Measurements from ENCODE around the gene SLC16A10. TPM values are rescaled to one million over a fixed set of nuclear protein-coding genes. Genes with fewer than 3 reads are reported as not detected.

SLC16A10 gene
- total RNA-seq, 1 donor from 2014 or later, result 5.6 TPM

GRCh38 chr6:111068109-111068865 lies 19.0 kb upstream of the SLC16A10 start:
- no peak for DNase-seq (ENCODE audit: low read depth, low spot score)
- Mint-ChIP-seq H3K36me3 (ENCODE audit: low read depth) (peaks cover 6% of the 10 kb centered on the region), H3K4me3 (no peak overlapping the region), H3K27ac (ENCODE audit: unreplicated experiment) (no peak overlapping the region), H3K27me3 (ENCODE audit: low read depth) (peaks cover 13% of the 10 kb centered on the region), H3K9me3 (peaks cover 8% of the 10 kb centered on the region), H3K4me1 (no peaks in the 10 kb centered on the region)
- TF ChIP-seq CTCF (conservative IDR thresholded peaks at IDR 0.05), result no peak

GRCh38 chr6:111068866-111069234 lies 18.5 kb upstream of the SLC16A10 start:
- no peak overlapping the region for H3K4me3 Mint-ChIP-seq
- H3K9me3 Mint-ChIP-seq, result peaks cover 8% of the 10 kb centered on the region
- TF ChIP-seq CTCF (conservative IDR thresholded peaks at IDR 0.05), result no peak
- no peak overlapping the region for H3K27ac Mint-ChIP-seq (ENCODE audit: unreplicated experiment)
- DNase-seq (ENCODE audit: low read depth, low spot score), result no peak
- H3K27me3 Mint-ChIP-seq (ENCODE audit: low read depth), result peaks cover 14% of the 10 kb centered on the region
- H3K4me1 Mint-ChIP-seq, result no peaks in the 10 kb centered on the region
- H3K36me3 Mint-ChIP-seq (ENCODE audit: low read depth), result peaks cover 6% of the 10 kb centered on the region

GRCh38 chr6:111069382-111070104 lies 17.8 kb upstream of the SLC16A10 start:
- no peak for DNase-seq (ENCODE audit: low read depth, low spot score)
- no peak overlapping the region for H3K4me3 Mint-ChIP-seq
- TF ChIP-seq CTCF (conservative IDR thresholded peaks at IDR 0.05), result no peak
- peaks cover 15% of the 10 kb centered on the region for H3K27me3 Mint-ChIP-seq (ENCODE audit: low read depth)
- no peak overlapping the region for H3K27ac Mint-ChIP-seq (ENCODE audit: unreplicated experiment)
- peaks cover 2% of the 10 kb centered on the region for H3K36me3 Mint-ChIP-seq (ENCODE audit: low read depth)
- H3K9me3 Mint-ChIP-seq, result peaks cover 2% of the 10 kb centered on the region
- H3K4me1 Mint-ChIP-seq, result no peaks in the 10 kb centered on the region

GRCh38 chr6:111070105-111071005 lies 16.9 kb upstream of the SLC16A10 start:
- Mint-ChIP-seq H3K27me3 (ENCODE audit: low read depth) (peaks cover 15% of the 10 kb centered on the region), H3K36me3 (ENCODE audit: low read depth) (no peaks in the 10 kb centered on the region), H3K4me1 (no peaks in the 10 kb centered on the region), H3K27ac (ENCODE audit: unreplicated experiment) (no peak overlapping the region), H3K4me3 (no peak overlapping the region), H3K9me3 (no peaks in the 10 kb centered on the region)
- no peak for TF ChIP-seq CTCF (conservative IDR thresholded peaks at IDR 0.05)
- no peak for DNase-seq (ENCODE audit: low read depth, low spot score)

GRCh38 chr6:111072801-111073360 lies 14.4 kb upstream of the SLC16A10 start:
- Mint-ChIP-seq H3K4me1 (no peaks in the 10 kb centered on the region), H3K27ac (ENCODE audit: unreplicated experiment) (no peak overlapping the region), H3K27me3 (ENCODE audit: low read depth) (peaks cover 15% of the 10 kb centered on the region), H3K36me3 (ENCODE audit: low read depth) (no peaks in the 10 kb centered on the region), H3K4me3 (no peak overlapping the region), H3K9me3 (no peaks in the 10 kb centered on the region)
- DNase-seq (ENCODE audit: low read depth, low spot score), result no peak
- TF ChIP-seq CTCF (conservative IDR thresholded peaks at IDR 0.05), result no peak

Data from neural crest cell (in vitro differentiated cells).